Esophagus squamous epithelium (tissue), 5 donors: ENCODE data around the gene WDR19. TPM values are rescaled to one million over a fixed set of nuclear protein-coding genes. Genes with fewer than 3 reads are reported as not detected.

Experiments
- DNase-seq: peaks from one replicate; lab custom pipeline; 2025; lab: John Stamatoyannopoulos, UW
- H3K27ac ChIP-seq, 4 donors: fragments of 200-600 bp; sonication (generic); one replicate each; pipeline ENCODE4 v1.5.1; 2016 to 2019; ENCODE audit warnings: mild to moderate bottlenecking in 1 of 4
- H3K27me3 ChIP-seq, 4 donors: fragments of 200-600 bp; sonication (generic); 1 replicate in 3 of 4; 2 replicates in 1 of 4; pipeline versions ENCODE4 v1.5.1 to v1.6.0; 2017 to 2021; ENCODE audit warnings: antibody characterized with exemption in 1 of 4
- H3K36me3 ChIP-seq, 3 donors: fragments of 200-600 bp; sonication (generic); one replicate each; pipeline ENCODE4 v1.5.1; 2016 to 2019
- H3K4me1 ChIP-seq, 3 donors: fragments of 200-600 bp; sonication (generic); one replicate each; pipeline ENCODE4 v1.5.1; 2017 to 2019
- H3K4me3 ChIP-seq, 4 donors: fragments of 200-600 bp; sonication (generic); 1 replicate in 3 of 4; 2 replicates in 1 of 4; pipeline ENCODE4 v1.5.1; 2016 to 2019; ENCODE audit warnings: mild to moderate bottlenecking in 2 of 4, moderate library complexity in 1 of 4
- H3K9me3 ChIP-seq, 3 donors: fragments of 200-600 bp; sonication (generic); one replicate each; pipeline ENCODE4 v1.5.1; 2016 to 2019
- CTCF ChIP-seq, 6 experiments: fragments of 450-650 bp in 4 of 6; fragments of 200-600 bp in 2 of 6; sonication (generic) in 2 of 6; IDR thresholded peaks; one replicate each; pipeline ENCODE4 v1.5.1; 2016 to 2019; ENCODE audit warnings: antibody characterized with exemption in 6 of 6, mild to moderate bottlenecking in 4 of 6, moderate library complexity in 4 of 6
- POLR2A ChIP-seq, 4 donors: fragments of 450-650 bp; IDR thresholded peaks; one replicate each; pipeline ENCODE4 v1.6.1; 2017; ENCODE audit warnings: antibody characterized with exemption in 4 of 4, mild to moderate bottlenecking in 4 of 4, moderate library complexity in 3 of 4
- WGBS, 2 donors: methylation state at CpG; one replicate each; pipeline ENCODE4 v1.1.5; 2018; 5-methylcytosine and 5-hydroxymethylcytosine counted together
- intact Hi-C: fragments of 100-400 bp; cut with DNase I; formaldehyde crosslinking; loops from one replicate; pipeline ENCODE4 v1.15.0; 2022
- total RNA-seq, 4 donors: library from RNA; depleted of rRNA; stranded (reverse); fragments of >200 nt; gene quantifications; one replicate each; pipeline ENCODE4 v1.1.0, GENCODE V29; 2016
- donor health status: DM: yes; HTN: yes; CAD: no.

The WDR19 gene
- total RNA-seq, 4 donors from 2014 or later, result 9.1 to 34.7 (median 10.4) TPM

DNA sequence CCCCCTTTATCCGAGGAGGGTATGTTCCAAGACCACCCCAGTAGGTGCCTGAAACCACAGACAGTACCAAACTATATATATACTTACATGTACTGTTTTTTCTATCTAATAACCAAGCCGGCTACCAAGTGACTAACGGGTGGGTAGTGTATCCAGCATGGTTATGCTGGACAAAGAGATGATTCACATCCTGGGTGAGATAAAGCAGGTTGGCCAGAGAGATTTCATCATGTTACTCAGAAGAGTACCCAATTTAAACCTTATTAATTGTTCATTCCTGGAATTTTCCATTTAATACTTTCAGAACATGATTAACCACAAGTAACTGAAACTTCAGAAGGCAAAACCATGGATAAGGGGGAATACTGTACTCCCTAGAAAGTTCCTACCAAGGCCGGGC is 137.3 kb downstream of the WDR19 start:
- intact Hi-C loops, result no loop called here
- Histone ChIP-seq H3K9me3 (no peaks in the 10 kb centered on the region), H3K27me3 (no peaks in the 10 kb centered on the region), H3K4me1 (no peaks in the 10 kb centered on the region), H3K36me3 (peaks cover 0 to 91% (median 0%) of the 10 kb centered on the region in 3 donors), H3K4me3 (no peak overlapping the region), H3K27ac (no peak overlapping the region)
- DNase-seq, result no peak
- TF ChIP-seq CTCF (IDR thresholded peaks at IDR 0.05), result no peak
- no peak for TF ChIP-seq POLR2A (IDR thresholded peaks at IDR 0.05)
- 76 to 86% methylated on average over 4 of the region's 4 CpGs for WGBS, 2 donors

DNA sequence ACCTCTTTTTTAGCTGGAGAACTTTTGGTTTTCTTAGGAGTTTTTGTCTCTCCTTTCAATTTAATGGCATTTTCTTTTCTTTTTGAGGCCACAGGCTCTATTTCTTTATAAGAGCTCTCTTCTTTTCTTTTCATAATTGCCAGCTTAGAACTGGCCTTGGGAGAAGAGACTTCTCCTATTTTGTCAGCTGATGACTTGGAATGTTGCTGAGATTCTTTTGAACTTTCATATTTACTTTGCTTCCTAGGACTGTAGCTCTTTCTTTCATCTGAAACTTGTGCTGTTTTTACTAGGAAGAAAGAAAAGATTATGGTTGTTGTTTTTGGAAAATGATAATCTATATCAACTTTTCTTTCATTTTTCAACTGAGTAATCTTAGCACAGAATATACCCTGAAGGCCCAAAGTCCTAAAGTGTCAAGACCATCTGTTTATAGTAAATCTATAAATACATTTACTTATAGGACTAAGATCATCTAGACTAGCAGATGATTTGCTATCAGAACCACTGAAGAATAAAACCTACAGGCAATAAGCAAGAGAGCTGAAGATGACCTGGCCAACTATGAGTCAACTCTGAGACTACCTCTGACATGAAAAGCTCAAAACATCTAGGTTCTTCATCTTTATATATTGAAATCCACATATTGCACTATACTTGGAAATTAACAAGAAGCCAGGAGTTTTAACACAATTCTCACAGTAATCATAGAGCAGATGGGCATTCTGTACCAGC is 138.2 kb downstream of the WDR19 start:
- Histone ChIP-seq H3K27me3 (no peaks in the 10 kb centered on the region), H3K36me3 (peaks cover 0 to 91% (median 0%) of the 10 kb centered on the region in 3 donors), H3K27ac (no peak overlapping the region), H3K9me3 (no peaks in the 10 kb centered on the region), H3K4me1 (no peaks in the 10 kb centered on the region), H3K4me3 (no peak overlapping the region)
- no peak for DNase-seq
- intact Hi-C loops, result no loop called here
- TF ChIP-seq POLR2A (IDR thresholded peaks at IDR 0.05) (no peak), CTCF (IDR thresholded peaks at IDR 0.05) (no peak)

DNA sequence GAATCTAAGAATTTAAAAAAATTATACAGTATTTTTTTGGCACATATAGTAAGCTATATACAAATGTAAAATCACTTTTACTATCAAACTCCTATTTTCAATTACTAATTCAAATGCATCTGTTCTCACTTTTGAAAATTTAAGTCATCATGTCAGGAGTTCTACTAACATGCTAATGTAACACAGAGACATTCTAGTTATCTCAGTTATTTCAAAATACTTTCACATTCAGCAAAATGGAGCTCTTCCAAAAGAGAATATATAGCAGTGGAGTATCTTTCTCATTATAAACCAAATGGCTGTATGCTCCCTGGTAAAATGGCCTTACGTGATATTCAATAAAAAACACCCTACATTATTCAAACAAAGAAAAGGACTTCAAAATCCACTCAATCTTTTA is 141.5 kb downstream of the WDR19 start:
- no peak overlapping the region for H3K27ac ChIP-seq
- intact Hi-C loops, result no loop called here
- H3K9me3 ChIP-seq, result no peaks in the 10 kb centered on the region
- DNase-seq, result no peak
- TF ChIP-seq POLR2A (IDR thresholded peaks at IDR 0.05), result no peak
- no peak for TF ChIP-seq CTCF (IDR thresholded peaks at IDR 0.05)
- 95 to 100% methylated on average over 1 of the region's 1 CpG for WGBS, 2 donors
- no peak overlapping the region for H3K4me3 ChIP-seq
- no peaks in the 10 kb centered on the region for H3K4me1 ChIP-seq
- H3K36me3 ChIP-seq, result peaks cover 0 to 80% (median 0%) of the 10 kb centered on the region in 3 donors
- H3K27me3 ChIP-seq, result no peaks in the 10 kb centered on the region

DNA sequence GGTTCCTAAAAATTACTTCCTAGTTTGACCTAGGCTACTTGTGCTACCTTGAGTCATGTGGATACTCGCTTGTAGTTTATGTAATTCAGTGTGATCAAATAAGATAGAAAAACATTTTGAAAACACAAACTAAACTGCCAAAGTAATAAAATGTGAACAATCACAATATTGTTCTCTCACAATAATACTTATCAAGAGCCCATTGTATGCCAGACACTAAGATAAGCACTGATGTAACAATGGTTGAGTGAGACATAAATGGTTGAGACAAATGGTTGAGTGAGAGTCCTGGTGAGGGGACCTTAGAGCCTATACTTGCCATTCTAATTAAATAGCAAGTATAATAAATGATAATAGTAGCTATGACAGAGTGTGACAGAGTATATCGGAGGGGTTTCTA is 142.1 kb downstream of the WDR19 start:
- TF ChIP-seq CTCF (IDR thresholded peaks at IDR 0.05) (no peak), POLR2A (IDR thresholded peaks at IDR 0.05) (no peak)
- Histone ChIP-seq H3K4me3 (no peak overlapping the region), H3K27ac (no peak overlapping the region), H3K4me1 (no peaks in the 10 kb centered on the region), H3K36me3 (peaks cover 0 to 74% (median 0%) of the 10 kb centered on the region in 3 donors), H3K9me3 (no peaks in the 10 kb centered on the region), H3K27me3 (no peaks in the 10 kb centered on the region)
- intact Hi-C loops, result no loop called here
- no peak for DNase-seq
- 89 to 94% methylated on average over 2 of the region's 2 CpGs for WGBS, 2 donors

- no peaks in the 10 kb centered on the region for H3K4me1 ChIP-seq
- DNase-seq, result no peak
- intact Hi-C loops, result no loop called here
- no peaks in the 10 kb centered on the region for H3K9me3 ChIP-seq
- H3K4me3 ChIP-seq, result no peak overlapping the region
- no peak overlapping the region for H3K27ac ChIP-seq
- WGBS, 2 donors, result 86 to 90% methylated on average over 4 of the region's 4 CpGs
- no peaks in the 10 kb centered on the region for H3K27me3 ChIP-seq
- H3K36me3 ChIP-seq, result peaks cover 0 to 68% (median 0%) of the 10 kb centered on the region in 3 donors
- no peak for TF ChIP-seq CTCF (IDR thresholded peaks at IDR 0.05)
- TF ChIP-seq POLR2A (IDR thresholded peaks at IDR 0.05), result no peak
Observed at GRCh38 chr4:39324897-39325613, 142.7 kb downstream of the WDR19 start.
